Karpas-422 (cell line): ENCODE data around the gene GNG2. TPM values are rescaled to one million over a fixed set of nuclear protein-coding genes. Genes with fewer than 3 reads are reported as not detected.
"Not testable (repeated sequence)": the region's sequence is repeated elsewhere in the genome, so short reads cannot be mapped to it uniquely, and the experiment has no call there.

Experiments used
- DNase-seq: peaks from one replicate; pipeline ENCODE4 v3.0.0-alpha.2; 2015
- H2AFZ ChIP-seq: fragments of 200-600 bp; sonication (generic); 2 replicates; pipeline ENCODE4 v1.6.1; 2014; ENCODE audit warnings: antibody characterized with exemption, low read length, mixed read lengths
- H3K27ac ChIP-seq: fragments of 200-600 bp; sonication (generic); 2 replicates; pipeline ENCODE4 v1.5.1; 2014; ENCODE audit warnings: mild to moderate bottlenecking, low read length, moderate library complexity
- H3K27me3 ChIP-seq: fragments of 200-600 bp; sonication (generic); 2 replicates; pipeline ENCODE4 v1.6.1; 2014; ENCODE audit warnings: low read length, mixed read lengths
- H3K36me3 ChIP-seq: fragments of 200-600 bp; sonication (generic); 2 replicates; pipeline ENCODE4 v1.6.1; 2014; ENCODE audit warnings: low read length, mixed read lengths; ENCODE audit not compliant: insufficient read depth
- H3K4me1 ChIP-seq: fragments of 200-600 bp; sonication (generic); 2 replicates; pipeline ENCODE4 v1.6.1; 2014; ENCODE audit warnings: mild to moderate bottlenecking, low read length, mixed read lengths
- H3K4me2 ChIP-seq: fragments of 200-600 bp; sonication (generic); 2 replicates; pipeline ENCODE4 v1.6.1; 2014; ENCODE audit warnings: low read length, low read depth, mild to moderate bottlenecking; ENCODE audit not compliant: poor library complexity, severe bottlenecking
- H3K4me3 ChIP-seq: fragments of 200-600 bp; sonication (generic); 2 replicates; pipeline ENCODE4 v1.5.1; 2014; ENCODE audit warnings: mild to moderate bottlenecking, antibody characterized with exemption, low read length, mixed read lengths
- H3K79me2 ChIP-seq: fragments of 200-600 bp; sonication (generic); 2 replicates; pipeline ENCODE4 v1.6.1; 2014; ENCODE audit warnings: mild to moderate bottlenecking, low read length, mixed read lengths
- H3K9ac ChIP-seq: fragments of 200-600 bp; sonication (generic); 2 replicates; pipeline ENCODE4 v1.6.0; 2014; ENCODE audit warnings: low read length
- H3K9me2 ChIP-seq: fragments of 200-600 bp; sonication (generic), shearing (Covaris generic); replicated peaks from 2 replicates; pipeline ENCODE4 v1.6.0; 2014; ENCODE audit warnings: mild to moderate bottlenecking, low read length, moderate library complexity; ENCODE audit not compliant: insufficient read depth
- H3K9me3 ChIP-seq: fragments of 300-700, 200-600 bp; sonication (generic); 2 replicates; pipeline ENCODE4 v1.6.1; 2014; ENCODE audit warnings: low read length, mixed read lengths
- H4K20me1 ChIP-seq: fragments of 200-600 bp; sonication (generic); 2 replicates; pipeline ENCODE4 v1.6.1; 2014; ENCODE audit warnings: mild to moderate bottlenecking, antibody characterized with exemption, low read length, low read depth; ENCODE audit not compliant: insufficient read depth
- total RNA-seq: library from RNA; depleted of rRNA; stranded (reverse); fragments of >200 nt; shearing (Covaris generic); gene quantifications from 2 replicates; pipeline ENCODE4 v1.2.3, GENCODE V29; 2014; ENCODE audit warnings: low replicate concordance

GNG2 gene
- total RNA-seq, 1 experiment from 2014 or later: 351 TPM

- no peak overlapping the region for H2AFZ ChIP-seq
- peaks cover 12% of the 10 kb centered on the region; the same call in 1 of the 2 replicates for H3K4me1 ChIP-seq
- H4K20me1 ChIP-seq: no peaks in the 10 kb centered on the region
- no peaks in the 10 kb centered on the region for H3K9me3 ChIP-seq
- no peaks in the 10 kb centered on the region for H3K27me3 ChIP-seq
- H3K79me2 ChIP-seq: peaks cover 97% of the 10 kb centered on the region
- H3K27ac ChIP-seq: no peak overlapping the region
- H3K4me3 ChIP-seq: no peak overlapping the region
- H3K9ac ChIP-seq: no peak overlapping the region
- H3K9me2 ChIP-seq: no peaks in the 10 kb centered on the region
- DNase-seq: no peak
- H3K36me3 ChIP-seq: peaks cover 73% of the 10 kb centered on the region
- H3K4me2 ChIP-seq: no peak overlapping the region
Observed at GRCh38 chr14:51901475-51902024, 41.1 kb downstream of the GNG2 start.

DNA sequence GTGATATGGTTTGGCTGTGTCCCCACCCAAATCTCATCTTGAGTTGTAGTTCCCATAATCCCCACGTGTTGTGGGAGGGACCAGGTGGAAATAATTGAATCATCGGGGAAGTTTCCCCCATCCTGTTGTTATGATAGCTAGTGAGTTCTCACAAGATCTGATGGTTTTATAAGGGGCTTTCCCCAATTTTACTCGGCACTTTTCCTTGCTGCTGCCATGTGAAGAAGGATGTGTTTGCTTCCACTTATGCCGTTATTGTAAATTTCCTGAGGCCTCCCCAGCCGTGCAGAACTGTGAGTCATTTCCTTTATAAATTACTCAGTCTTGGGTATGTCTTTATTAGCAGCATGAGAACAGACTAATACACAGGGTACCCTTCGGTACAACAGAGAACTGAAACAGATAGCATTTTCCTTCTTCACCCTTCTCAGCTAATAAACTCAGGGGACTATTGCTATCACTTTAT, 45.3 kb downstream of the GNG2 start:
- H3K27ac ChIP-seq, H3K4me2 ChIP-seq, H3K9me2 ChIP-seq, H3K9ac ChIP-seq, H3K9me3 ChIP-seq, DNase-seq, H2AFZ ChIP-seq, H3K4me3 ChIP-seq, H3K27me3 ChIP-seq: not testable (repeated sequence)
- Histone ChIP-seq H3K36me3 (peaks cover 57% of the 10 kb centered on the region), H3K79me2 (peaks cover 93% of the 10 kb centered on the region), H4K20me1 (peaks cover 13% of the 10 kb centered on the region), H3K4me1 (peaks cover 12% of the 10 kb centered on the region; the same call in 1 of the 2 replicates)

- H3K9ac ChIP-seq: no peak overlapping the region
- H2AFZ ChIP-seq: no peak overlapping the region
- H3K27me3 ChIP-seq: no peaks in the 10 kb centered on the region
- H3K36me3 ChIP-seq: peaks cover 54% of the 10 kb centered on the region
- H3K4me1 ChIP-seq: peaks cover 28% of the 10 kb centered on the region
- DNase-seq: no peak
- no peaks in the 10 kb centered on the region for H3K9me3 ChIP-seq
- H3K27ac ChIP-seq: no peak overlapping the region
- H3K4me3 ChIP-seq: no peak overlapping the region
- H3K79me2 ChIP-seq: peaks cover 96% of the 10 kb centered on the region
- H4K20me1 ChIP-seq: peaks cover 24% of the 10 kb centered on the region
- no peaks in the 10 kb centered on the region for H3K9me2 ChIP-seq
- no peak overlapping the region for H3K4me2 ChIP-seq
Observed at GRCh38 chr14:51908086-51908485, 47.7 kb downstream of the GNG2 start.

DNA sequence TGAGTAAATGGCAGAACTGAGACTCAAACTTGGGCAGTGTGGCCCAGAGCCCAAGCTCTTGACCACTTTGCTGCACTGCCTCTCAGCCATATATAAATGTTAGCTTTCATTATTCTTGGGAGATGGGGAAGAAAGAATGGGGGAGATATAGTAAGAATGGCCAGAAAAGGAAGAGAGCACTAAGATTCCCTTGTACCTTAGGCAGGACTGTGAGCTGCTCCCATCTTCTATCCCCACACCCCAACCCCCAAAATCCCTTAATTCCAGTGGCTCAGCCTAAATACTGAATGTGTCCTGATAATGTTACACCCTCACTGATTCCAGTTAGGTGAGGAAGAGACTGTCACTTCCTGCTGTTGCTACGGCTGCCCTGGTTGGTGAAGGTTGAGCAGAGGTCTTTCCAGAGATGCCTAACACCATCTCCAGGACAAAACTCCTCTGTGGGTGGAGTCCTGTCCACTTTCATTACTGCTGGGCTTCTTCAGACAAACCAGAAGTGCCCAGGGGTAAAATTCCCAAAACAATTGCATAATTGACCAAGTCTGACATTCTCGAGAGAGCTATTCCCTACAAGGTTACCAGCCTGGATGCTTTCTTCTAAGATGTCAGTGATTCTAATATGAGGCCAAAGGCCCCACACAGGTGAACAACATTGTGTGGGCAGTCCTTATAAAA, 51.8 kb downstream of the GNG2 start:
- no peaks in the 10 kb centered on the region for H3K27me3 ChIP-seq
- no peak overlapping the region for H3K4me3 ChIP-seq
- no peak overlapping the region for H3K4me2 ChIP-seq
- H4K20me1 ChIP-seq: peaks cover 29% of the 10 kb centered on the region
- no peaks in the 10 kb centered on the region for H3K9me2 ChIP-seq
- H3K36me3 ChIP-seq: peaks cover 36% of the 10 kb centered on the region; the same call in 1 of the 2 replicates
- H2AFZ ChIP-seq: no peak overlapping the region
- no peak overlapping the region for H3K27ac ChIP-seq
- no peaks in the 10 kb centered on the region for H3K9me3 ChIP-seq
- peaks cover 69% of the 10 kb centered on the region for H3K4me1 ChIP-seq
- no peak for DNase-seq
- peaks cover 97% of the 10 kb centered on the region for H3K79me2 ChIP-seq
- H3K9ac ChIP-seq: no peak overlapping the region

DNA sequence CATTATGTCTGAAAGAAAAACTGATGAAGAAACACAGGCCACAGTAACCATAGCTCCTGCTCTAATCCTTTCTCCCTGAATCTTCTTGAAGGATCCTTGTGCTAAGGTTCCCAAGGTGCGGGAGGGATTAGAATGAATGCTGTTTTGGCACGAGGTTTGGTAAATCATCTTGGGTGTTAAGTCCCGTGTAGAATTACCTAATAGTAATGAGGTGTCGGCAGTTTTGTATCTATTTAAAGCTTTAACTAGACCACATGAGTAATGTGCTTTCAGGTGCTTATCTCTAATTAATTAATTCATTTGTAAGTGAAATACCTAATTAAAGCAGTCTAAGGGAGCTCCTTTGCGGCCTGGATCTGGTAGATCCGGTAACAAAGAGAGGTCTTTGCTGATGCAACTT, 53.9 kb downstream of the GNG2 start:
- H4K20me1 ChIP-seq: peaks cover 28% of the 10 kb centered on the region
- H3K4me1 ChIP-seq: peaks cover 68% of the 10 kb centered on the region
- peaks cover 98% of the 10 kb centered on the region for H3K79me2 ChIP-seq

GRCh38 chr14:51917193-51917592, 56.8 kb downstream of the GNG2 start:
- no peak for DNase-seq
- no peaks in the 10 kb centered on the region for H3K9me3 ChIP-seq
- H3K36me3 ChIP-seq: peaks cover 19% of the 10 kb centered on the region; the same call in 1 of the 2 replicates
- no peak overlapping the region for H3K9ac ChIP-seq
- no peaks in the 10 kb centered on the region for H3K9me2 ChIP-seq
- H4K20me1 ChIP-seq: peaks cover 13% of the 10 kb centered on the region
- H2AFZ ChIP-seq: no peak overlapping the region
- 0 out of 2 replicates have a peak overlapping the region, but pooled peaks have one; percentile 1 for H3K27ac ChIP-seq
- H3K27me3 ChIP-seq: no peaks in the 10 kb centered on the region
- no peak overlapping the region for H3K4me3 ChIP-seq
- peaks cover 63% of the 10 kb centered on the region for H3K4me1 ChIP-seq
- no peak overlapping the region for H3K4me2 ChIP-seq
- H3K79me2 ChIP-seq: peaks cover 96% of the 10 kb centered on the region

More for the DNA sequence above, 53.9 kb downstream of the GNG2 start:
- Histone ChIP-seq H3K27me3 (no peaks in the 10 kb centered on the region), H3K27ac (peak overlapping the region; percentile 1; the same call in 1 of the 2 replicates), H3K9me2 (no peaks in the 10 kb centered on the region), H2AFZ (no peak overlapping the region), H3K9me3 (no peaks in the 10 kb centered on the region), H3K9ac (no peak overlapping the region), H3K4me2 (no peak overlapping the region), H3K4me3 (no peak overlapping the region), H3K36me3 (peaks cover 22% of the 10 kb centered on the region; the same call in 1 of the 2 replicates)
- DNase-seq: no peak

- no peak for DNase-seq
- Histone ChIP-seq H3K27me3 (no peaks in the 10 kb centered on the region), H3K4me2 (no peak overlapping the region), H3K9ac (no peak overlapping the region), H3K4me3 (no peak overlapping the region), H3K27ac (no peak overlapping the region), H4K20me1 (no peaks in the 10 kb centered on the region; the same call in 1 of the 2 replicates), H3K9me2 (no peaks in the 10 kb centered on the region), H3K36me3 (peaks cover 11% of the 10 kb centered on the region; the same call in 1 of the 2 replicates), H3K9me3 (no peaks in the 10 kb centered on the region), H3K4me1 (peaks cover 24% of the 10 kb centered on the region), H2AFZ (no peak overlapping the region), H3K79me2 (peaks cover 96% of the 10 kb centered on the region)
Observed at GRCh38 chr14:51921026-51921425, 60.6 kb downstream of the GNG2 start.

DNA sequence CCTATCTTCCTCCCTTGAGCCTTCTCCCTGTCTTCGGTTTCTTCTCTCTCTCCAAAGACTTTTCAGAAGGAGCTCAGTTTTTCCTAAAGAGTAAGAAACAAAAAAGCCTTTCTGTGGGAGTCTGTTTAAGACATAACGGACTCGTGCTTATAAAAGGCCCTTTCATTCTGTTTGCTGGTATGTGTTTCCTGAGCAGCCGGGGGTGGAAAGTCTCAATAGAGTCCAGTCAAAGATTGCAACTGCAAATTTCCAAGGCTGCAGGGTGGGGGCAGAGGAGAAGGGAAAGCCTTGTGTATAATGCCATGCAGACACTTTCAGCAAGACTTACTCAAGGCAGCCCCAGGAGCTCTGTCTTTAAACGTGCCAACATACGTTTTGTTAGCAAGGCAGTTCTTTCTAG, 62.2 kb downstream of the GNG2 start:
- H2AFZ ChIP-seq: no peak overlapping the region
- H3K36me3 ChIP-seq: peaks cover 11% of the 10 kb centered on the region; the same call in 1 of the 2 replicates
- no peaks in the 10 kb centered on the region for H3K27me3 ChIP-seq
- no peak overlapping the region for H3K27ac ChIP-seq
- no peak overlapping the region for H3K9ac ChIP-seq
- peaks cover 96% of the 10 kb centered on the region for H3K79me2 ChIP-seq
- no peak for DNase-seq
- H3K4me1 ChIP-seq: peaks cover 13% of the 10 kb centered on the region; the same call in 1 of the 2 replicates
- no peak overlapping the region for H3K4me2 ChIP-seq
- H4K20me1 ChIP-seq: no peaks in the 10 kb centered on the region
- no peaks in the 10 kb centered on the region for H3K9me2 ChIP-seq
- no peak overlapping the region for H3K4me3 ChIP-seq
- no peaks in the 10 kb centered on the region for H3K9me3 ChIP-seq
